Fibroblast of mammary gland (primary cell): ENCODE results near the gene C2CD5.

Source experiments
- DNase-seq: peaks from one replicate; pipeline ENCODE4 v3.0.0-alpha.2; 2010; ENCODE audit warnings: low read depth
- H3K4me3 ChIP-seq: 2 replicates; pipeline ENCODE4 v1.5.1; 2011; ENCODE audit warnings: low read depth, mild to moderate bottlenecking, low read length, moderate library complexity; ENCODE audit not compliant: control insufficient read depth
- CTCF ChIP-seq: conservative IDR thresholded peaks from 2 replicates; pipeline ENCODE4 v1.5.1; 2011; ENCODE audit warnings: low read depth, low read length, inconsistent platforms; ENCODE audit not compliant: control insufficient read depth, insufficient read depth

The C2CD5 gene

GRCh38 chr12:22409377-22410164 is 134.8 kb downstream of the C2CD5 start:
- no peak for TF ChIP-seq CTCF
- no peak for DNase-seq
- no peak overlapping the region for H3K4me3 ChIP-seq

GRCh38 chr12:22408610-22409376 is 135.5 kb downstream of the C2CD5 start:
- no peak for DNase-seq
- H3K4me3 ChIP-seq: no peak overlapping the region
- TF ChIP-seq CTCF: no peak

- TF ChIP-seq CTCF: no peak
- no peak overlapping the region for H3K4me3 ChIP-seq
These were observed 136.9 kb downstream of the C2CD5 start for GRCh38 chr12:22407397-22407796.

GRCh38 chr12:22406627-22407026 is 137.7 kb downstream of the C2CD5 start:
- DNase-seq: no peak
- no peak for TF ChIP-seq CTCF
- H3K4me3 ChIP-seq: no peak overlapping the region

More at GRCh38 chr12:22407397-22407796, 136.9 kb downstream of the C2CD5 start:
- no peak for DNase-seq

GRCh38 chr12:22399464-22400180 is 144.7 kb downstream of the C2CD5 start:
- TF ChIP-seq CTCF: no peak
- DNase-seq: no peak
- H3K4me3 ChIP-seq: no peak overlapping the region
